HEK293T (cell line): Measurements from ENCODE around the gene RAD51B.

Experiments used
- BHLHE40 ChIP-seq: fragments of 450-650 bp; IDR thresholded peaks from 2 replicates; pipeline ENCODE4 v1.6.1; 2016; ENCODE audit warnings: mild to moderate bottlenecking, moderate library complexity, borderline replicate concordance
- HDGF ChIP-seq: fragments of 450-650 bp; IDR thresholded peaks from 2 replicates; pipeline ENCODE4 v1.6.1; 2017; ENCODE audit warnings: antibody characterized with exemption, borderline replicate concordance
- SP1 ChIP-seq: fragments of 450-650 bp; IDR thresholded peaks from 2 replicates; pipeline ENCODE4 v1.6.1; 2017
- SUZ12 ChIP-seq: fragments of 450-650 bp; IDR thresholded peaks from 2 replicates; pipeline ENCODE4 v1.6.1; 2016; ENCODE audit warnings: mild to moderate bottlenecking

DNA sequence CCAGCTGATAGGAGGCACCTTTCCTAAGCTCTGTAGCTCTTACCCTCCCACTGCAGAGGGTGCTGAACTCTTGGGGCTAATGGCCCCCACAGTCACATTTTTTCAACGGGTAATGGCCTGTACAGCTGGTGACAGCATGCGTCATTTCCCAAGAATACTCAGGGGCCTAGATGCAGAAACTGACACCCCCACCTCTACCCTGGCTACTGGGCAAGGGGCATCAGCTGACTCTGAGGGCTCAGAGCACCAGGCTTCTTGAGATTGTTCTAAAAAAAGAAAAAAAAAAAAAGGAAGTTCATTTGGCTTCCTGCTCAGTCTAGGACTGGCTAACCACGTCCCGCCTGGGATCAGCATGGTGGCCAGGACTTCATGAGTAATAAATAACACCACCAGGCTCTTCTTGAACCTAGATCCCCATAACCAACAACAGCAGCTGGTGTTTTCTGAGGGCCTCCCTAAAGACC is 938.1 kb downstream of the RAD51B start:
- TF ChIP-seq BHLHE40 (no peak), HDGF (no peak), SUZ12 (no peak), SP1 (no peak)
